ENCODE results near the gene ERO1B. TPM values are rescaled to one million over a fixed set of nuclear protein-coding genes. Genes with fewer than 3 reads are reported as not detected.

ERO1B gene
- total RNA-seq, 2 experiments from 2014 or later, result 1.9 to 2.0 TPM

- POLR2A ChIA-PET, result interaction anchor here (0.6 kb wide), 1 partner anchor 23 kb away, joined by 5 read pairs; no protein-coding TSS in a partner anchor
- no peak for TF ChIP-seq CTCF (IDR thresholded peaks at IDR 0.05)
- Mint-ChIP-seq H3K4me3 (no peak overlapping the region), H3K36me3 (ENCODE audit: low read depth) (peaks cover 41% of the 10 kb centered on the region), H3K9me3 (peaks cover 8% of the 10 kb centered on the region), H3K27ac (no peak overlapping the region), H3K27me3 (no peaks in the 10 kb centered on the region), H3K4me1 (ENCODE audit: low read depth) (no peaks in the 10 kb centered on the region)
- DNase-seq (no peak), ATAC-seq (no peak)
- intact Hi-C loops (cut with micrococcal nuclease), result no loop called here
- CTCF ChIA-PET, result interaction anchor here (1.1 kb wide), 1 partner anchor 218 kb away, joined by 3 read pairs; no protein-coding TSS in a partner anchor
These were observed 74.6 kb downstream of the ERO1B start for GRCh38 chr1:236207121-236207520.

- Mint-ChIP-seq H3K4me3 (no peak overlapping the region), H3K27ac (no peak overlapping the region), H3K36me3 (ENCODE audit: low read depth) (peaks cover 47% of the 10 kb centered on the region), H3K9me3 (peaks cover 11% of the 10 kb centered on the region), H3K4me1 (ENCODE audit: low read depth) (no peaks in the 10 kb centered on the region), H3K27me3 (no peaks in the 10 kb centered on the region)
- ATAC-seq (no peak), DNase-seq (no peak)
- POLR2A ChIA-PET, result no interaction called here
- CTCF ChIA-PET, result interaction anchor here (1.1 kb wide), 1 partner anchor 218 kb away, joined by 3 read pairs; no protein-coding TSS in a partner anchor
- intact Hi-C loops (cut with micrococcal nuclease), result no loop called here
- no peak for TF ChIP-seq CTCF (IDR thresholded peaks at IDR 0.05)
These were observed 75.2 kb downstream of the ERO1B start for GRCh38 chr1:236206548-236206947.

- Mint-ChIP-seq H3K27me3 (no peaks in the 10 kb centered on the region), H3K36me3 (ENCODE audit: low read depth) (peaks cover 63% of the 10 kb centered on the region), H3K27ac (no peak overlapping the region), H3K4me3 (no peak overlapping the region), H3K9me3 (peaks cover 27% of the 10 kb centered on the region), H3K4me1 (ENCODE audit: low read depth) (no peaks in the 10 kb centered on the region)
- DNase-seq, result no peak
- ChIA-PET POLR2A (no interaction called here), CTCF (no interaction called here)
- intact Hi-C loops (cut with micrococcal nuclease), result no loop called here
- ATAC-seq, result no peak
- no peak for TF ChIP-seq CTCF (IDR thresholded peaks at IDR 0.05)
These were observed 77.1 kb downstream of the ERO1B start for GRCh38 chr1:236204656-236205055.

GRCh38 chr1:236204039-236204438 lies 77.7 kb downstream of the ERO1B start:
- Mint-ChIP-seq H3K27me3 (no peaks in the 10 kb centered on the region), H3K36me3 (ENCODE audit: low read depth) (peaks cover 67% of the 10 kb centered on the region), H3K9me3 (peaks cover 31% of the 10 kb centered on the region), H3K4me3 (no peak overlapping the region), H3K4me1 (ENCODE audit: low read depth) (no peaks in the 10 kb centered on the region), H3K27ac (no peak overlapping the region)
- ChIA-PET CTCF (no interaction called here), POLR2A (interaction anchor here (0.6 kb wide), 1 partner anchor 262 kb away, joined by 3 read pairs; no protein-coding TSS in a partner anchor)
- DNase-seq (no peak), ATAC-seq (no peak)
- TF ChIP-seq CTCF (IDR thresholded peaks at IDR 0.05), result no peak
- intact Hi-C loops (cut with micrococcal nuclease), result no loop called here

- Mint-ChIP-seq H3K36me3 (ENCODE audit: low read depth) (peaks cover 84% of the 10 kb centered on the region), H3K9me3 (peaks cover 44% of the 10 kb centered on the region), H3K4me3 (no peak overlapping the region), H3K27me3 (no peaks in the 10 kb centered on the region), H3K4me1 (ENCODE audit: low read depth) (no peaks in the 10 kb centered on the region), H3K27ac (no peak overlapping the region)
- TF ChIP-seq CTCF (IDR thresholded peaks at IDR 0.05), result no peak
- ChIA-PET CTCF (no interaction called here), POLR2A (no interaction called here)
- DNase-seq (no peak), ATAC-seq (no peak)
- intact Hi-C loops (cut with micrococcal nuclease), result no loop called here
These were observed 80.0 kb downstream of the ERO1B start for GRCh38 chr1:236201786-236202185.

Data from activated CD8-positive, alpha-beta T cell treated with anti-CD3 and anti-CD28 coated beads for 36 hours (primary cell).